Measurements from ENCODE around the gene NSMCE1.

DNA sequence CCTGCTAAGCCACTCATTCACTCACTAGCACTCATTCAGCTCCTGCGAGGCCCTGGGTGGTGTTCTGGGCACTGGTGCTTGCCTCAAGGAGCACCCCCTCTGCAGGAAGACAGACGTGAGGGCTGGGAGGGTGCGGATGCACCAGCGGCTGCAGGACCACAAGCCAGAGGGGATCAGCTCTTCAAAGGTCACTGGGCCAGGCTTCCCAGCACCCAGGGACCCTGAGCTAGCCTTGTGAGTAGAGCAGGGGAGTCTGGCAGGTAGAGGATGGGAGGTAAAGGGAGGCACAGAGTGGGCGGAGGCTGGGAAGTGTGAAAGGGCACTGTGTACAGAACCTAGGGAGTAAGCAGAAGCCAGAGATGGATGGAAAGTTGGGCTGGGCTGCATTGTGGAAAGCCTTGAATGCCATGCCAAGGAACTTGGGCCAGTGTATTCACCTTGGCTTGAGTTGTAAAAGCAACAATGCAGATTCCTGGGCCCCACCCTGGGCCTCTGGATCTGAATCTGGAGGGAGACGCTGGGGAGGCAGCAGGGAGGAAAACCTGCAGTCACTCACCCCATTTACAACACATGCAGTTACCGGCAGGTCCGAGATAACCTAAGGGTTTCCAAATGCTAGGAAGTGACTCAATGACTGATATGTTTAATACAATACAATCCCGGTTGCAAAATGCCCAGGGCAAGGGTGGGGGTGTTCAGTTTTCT is 46.9 kb upstream of the NSMCE1 start:
- TF ChIP-seq, protein P1, sequence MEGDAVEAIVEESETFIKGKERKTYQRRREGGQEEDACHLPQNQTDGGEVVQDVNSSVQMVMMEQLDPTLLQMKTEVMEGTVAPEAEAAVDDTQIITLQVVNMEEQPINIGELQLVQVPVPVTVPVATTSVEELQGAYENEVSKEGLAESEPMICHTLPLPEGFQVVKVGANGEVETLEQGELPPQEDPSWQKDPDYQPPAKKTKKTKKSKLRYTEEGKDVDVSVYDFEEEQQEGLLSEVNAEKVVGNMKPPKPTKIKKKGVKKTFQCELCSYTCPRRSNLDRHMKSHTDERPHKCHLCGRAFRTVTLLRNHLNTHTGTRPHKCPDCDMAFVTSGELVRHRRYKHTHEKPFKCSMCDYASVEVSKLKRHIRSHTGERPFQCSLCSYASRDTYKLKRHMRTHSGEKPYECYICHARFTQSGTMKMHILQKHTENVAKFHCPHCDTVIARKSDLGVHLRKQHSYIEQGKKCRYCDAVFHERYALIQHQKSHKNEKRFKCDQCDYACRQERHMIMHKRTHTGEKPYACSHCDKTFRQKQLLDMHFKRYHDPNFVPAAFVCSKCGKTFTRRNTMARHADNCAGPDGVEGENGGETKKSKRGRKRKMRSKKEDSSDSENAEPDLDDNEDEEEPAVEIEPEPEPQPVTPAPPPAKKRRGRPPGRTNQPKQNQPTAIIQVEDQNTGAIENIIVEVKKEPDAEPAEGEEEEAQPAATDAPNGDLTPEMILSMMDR (IDR thresholded peaks at IDR 0.05; ENCODE audit: borderline replicate concordance, extremely low read depth, low read length, poor library complexity, severe bottlenecking) = peak; percentile 17
- no peak for TF ChIP-seq EZH2 (IDR thresholded peaks at IDR 0.05; ENCODE audit: borderline replicate concordance, low read depth, low read length, severe bottlenecking)
